GM18502 (cell line): ENCODE measurements around the gene SPSB4.

Experiments
- ATAC-seq: cut with Tn5 transposase; IDR thresholded peaks from one replicate; pipeline ENCODE4 v1.9.1; 2021; ENCODE audit warnings: mild to moderate bottlenecking; ENCODE audit not compliant: unreplicated experiment, poor library complexity

Gene SPSB4

DNA sequence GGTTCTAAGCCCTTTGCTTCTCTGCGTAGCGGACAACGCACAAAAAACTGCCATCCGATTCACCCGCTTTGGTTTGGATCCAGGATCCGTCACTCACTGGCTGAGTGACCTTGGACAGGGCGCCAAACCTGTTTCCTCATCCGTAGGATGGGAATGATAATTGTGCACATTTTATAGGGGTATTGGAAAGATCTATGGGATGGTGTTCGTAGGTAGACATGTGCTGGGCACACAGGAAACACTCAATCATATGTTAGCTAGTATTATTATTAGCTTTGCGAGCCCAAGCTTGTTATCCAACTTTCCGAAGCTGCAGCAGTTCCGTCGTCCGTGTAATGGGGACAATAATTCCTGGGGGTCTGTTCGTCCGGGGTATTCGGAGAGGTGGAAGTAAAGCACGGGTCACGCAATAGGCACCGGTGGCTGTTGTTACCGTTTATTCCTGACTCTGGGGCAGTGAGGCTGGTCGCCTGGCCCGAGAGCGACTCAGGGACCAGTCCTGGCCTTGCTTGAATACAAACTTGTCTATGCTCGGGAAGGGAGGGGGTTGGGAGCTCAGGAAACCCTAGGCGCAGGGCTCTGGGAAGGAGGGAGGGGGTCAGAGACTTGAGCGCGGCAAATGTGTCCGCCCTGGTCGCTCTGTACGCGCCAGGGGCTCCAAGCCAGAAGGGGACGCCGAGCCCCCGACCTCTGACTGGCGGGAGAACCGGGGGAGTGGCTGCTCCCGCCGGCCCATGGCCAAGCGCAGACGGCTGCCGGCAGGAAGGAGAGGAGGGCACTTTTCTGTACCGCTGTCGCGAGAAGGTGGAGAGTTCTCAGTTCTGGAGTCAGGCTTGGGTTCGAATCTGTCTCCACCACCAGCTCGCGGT is 1.3 kb downstream of the SPSB4 start:
- ATAC-seq: no peak

- ATAC-seq: no peak
Measured at GRCh38 chr3:141055136-141055535, 4.0 kb downstream of the SPSB4 start.

GRCh38 chr3:141055536-141056445 is 4.6 kb downstream of the SPSB4 start:
- ATAC-seq: no peak

GRCh38 chr3:141056751-141057171 is 5.6 kb downstream of the SPSB4 start:
- ATAC-seq: no peak

GRCh38 chr3:141057436-141057835 is 6.3 kb downstream of the SPSB4 start:
- no peak for ATAC-seq

GRCh38 chr3:141057946-141058800 is 7.0 kb downstream of the SPSB4 start:
- ATAC-seq: no peak

GRCh38 chr3:141058996-141059395 is 7.8 kb downstream of the SPSB4 start:
- ATAC-seq: no peak

GRCh38 chr3:141059816-141060215 is 8.7 kb downstream of the SPSB4 start:
- ATAC-seq: no peak

GRCh38 chr3:141060327-141060726 is 9.2 kb downstream of the SPSB4 start:
- ATAC-seq: no peak

- no peak for ATAC-seq
Measured at GRCh38 chr3:141063831-141064230, 12.7 kb downstream of the SPSB4 start.

- no peak for ATAC-seq
Measured at GRCh38 chr3:141064255-141064926, 13.2 kb downstream of the SPSB4 start.

DNA sequence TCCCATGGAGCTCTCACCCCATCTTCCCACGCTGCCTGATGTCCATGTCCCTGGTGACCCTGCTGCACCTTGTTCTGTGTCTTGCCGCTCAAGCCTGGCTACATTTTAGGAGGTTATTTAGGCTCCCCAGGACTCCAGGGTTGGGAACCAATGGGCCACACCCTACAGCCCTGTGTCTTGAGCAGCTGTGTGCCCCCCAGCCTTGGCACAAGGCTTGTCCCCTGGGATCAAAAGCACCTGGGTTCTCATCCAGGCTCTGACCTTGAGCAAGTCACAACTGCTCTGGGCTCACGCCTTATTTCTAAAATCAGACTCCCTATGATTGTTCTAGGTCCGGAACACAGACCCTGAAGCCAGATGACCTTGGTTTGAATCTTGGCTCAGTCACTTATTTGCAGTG is 14.1 kb downstream of the SPSB4 start:
- no peak for ATAC-seq

DNA sequence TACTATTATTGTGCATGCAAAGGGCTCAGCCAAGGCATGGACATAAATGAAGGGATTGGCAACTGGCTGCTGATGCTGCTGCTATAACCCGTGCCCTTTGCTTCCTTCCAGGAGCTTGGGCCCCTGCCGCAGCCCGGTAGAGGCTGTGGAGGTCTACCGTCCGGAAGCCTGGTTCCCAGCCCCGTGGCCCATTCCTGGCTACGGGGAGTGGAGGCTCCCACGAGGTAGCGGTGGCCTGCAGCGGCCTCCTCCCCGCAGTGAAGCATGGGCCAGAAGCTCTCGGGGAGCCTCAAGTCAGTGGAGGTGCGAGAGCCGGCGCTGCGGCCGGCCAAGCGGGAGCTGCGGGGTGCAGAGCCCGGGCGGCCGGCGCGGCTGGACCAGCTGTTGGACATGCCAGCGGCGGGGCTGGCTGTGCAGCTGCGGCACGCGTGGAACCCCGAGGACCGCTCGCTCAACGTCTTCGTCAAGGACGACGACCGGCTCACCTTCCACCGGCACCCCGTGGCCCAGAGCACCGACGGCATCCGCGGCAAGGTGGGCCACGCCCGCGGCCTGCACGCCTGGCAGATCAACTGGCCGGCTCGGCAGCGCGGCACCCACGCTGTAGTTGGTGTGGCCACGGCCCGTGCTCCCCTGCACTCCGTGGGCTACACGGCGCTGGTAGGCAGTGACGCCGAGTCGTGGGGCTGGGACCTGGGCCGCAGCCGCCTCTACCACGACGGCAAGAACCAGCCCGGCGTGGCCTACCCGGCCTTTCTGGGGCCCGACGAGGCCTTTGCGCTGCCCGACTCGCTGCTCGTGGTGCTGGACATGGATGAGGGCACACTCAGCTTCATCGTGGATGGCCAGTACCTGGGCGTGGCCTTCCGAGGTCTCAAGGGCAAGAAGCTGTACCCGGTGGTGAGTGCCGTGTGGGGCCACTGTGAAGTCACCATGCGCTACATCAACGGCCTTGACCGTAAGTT is 15.0 kb downstream of the SPSB4 start:
- ATAC-seq: no peak

DNA sequence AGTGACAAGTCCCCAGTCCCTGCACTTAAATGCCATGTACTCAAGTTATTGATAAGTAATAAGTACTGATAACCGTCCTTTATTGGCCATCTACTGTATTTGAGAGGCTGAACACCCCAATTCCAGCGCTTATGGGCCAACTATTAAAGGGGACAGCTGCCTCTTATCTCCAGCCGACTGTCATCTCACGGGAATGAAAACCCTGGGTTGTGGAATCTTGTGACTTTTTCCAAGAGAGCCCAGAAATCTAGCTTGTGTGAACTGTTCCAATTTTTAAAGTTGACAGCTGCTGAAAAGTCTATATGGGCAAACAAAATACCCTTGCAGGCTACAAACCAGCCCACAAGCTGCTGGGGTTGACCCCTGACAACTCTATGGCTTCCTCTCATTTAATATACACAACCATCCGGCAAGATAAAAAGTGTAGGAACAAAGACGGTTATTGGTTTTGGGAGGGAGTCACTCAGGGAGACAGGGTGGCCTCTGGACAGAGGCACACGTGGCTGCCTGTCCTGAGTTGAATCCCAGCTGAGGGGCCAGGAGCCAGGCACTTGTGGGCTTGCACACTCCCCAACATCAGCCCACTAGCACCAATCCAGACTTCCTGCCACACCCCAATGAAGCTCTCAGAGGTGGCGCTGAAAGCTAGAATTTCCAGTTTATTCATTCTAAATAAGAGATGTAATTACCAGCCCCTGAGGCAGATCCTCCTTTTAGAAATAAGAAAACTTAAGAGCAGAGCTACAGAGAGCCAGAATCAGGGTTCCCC is 16.2 kb downstream of the SPSB4 start:
- no peak for ATAC-seq

DNA sequence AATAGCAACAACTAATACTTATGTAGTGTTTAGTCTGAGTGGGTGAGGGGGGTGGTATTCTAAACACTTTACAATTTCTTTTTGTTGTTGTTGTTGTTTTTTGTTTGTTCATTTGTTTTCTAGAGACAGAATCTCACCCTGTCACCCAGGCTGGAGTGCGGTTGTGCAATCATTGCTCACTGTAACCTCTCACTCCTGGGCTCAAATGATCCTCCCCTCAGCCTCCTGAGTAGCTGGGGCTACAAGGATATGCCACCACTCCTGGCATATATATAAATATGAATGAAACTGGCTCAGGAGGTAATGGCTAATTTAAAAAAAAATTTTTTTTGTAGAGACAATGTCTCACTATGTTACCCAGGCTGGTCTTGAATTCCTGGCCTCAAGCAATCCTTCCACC is 19.1 kb downstream of the SPSB4 start:
- no peak for ATAC-seq

GRCh38 chr3:141070727-141071357 is 19.7 kb downstream of the SPSB4 start:
- ATAC-seq: no peak

DNA sequence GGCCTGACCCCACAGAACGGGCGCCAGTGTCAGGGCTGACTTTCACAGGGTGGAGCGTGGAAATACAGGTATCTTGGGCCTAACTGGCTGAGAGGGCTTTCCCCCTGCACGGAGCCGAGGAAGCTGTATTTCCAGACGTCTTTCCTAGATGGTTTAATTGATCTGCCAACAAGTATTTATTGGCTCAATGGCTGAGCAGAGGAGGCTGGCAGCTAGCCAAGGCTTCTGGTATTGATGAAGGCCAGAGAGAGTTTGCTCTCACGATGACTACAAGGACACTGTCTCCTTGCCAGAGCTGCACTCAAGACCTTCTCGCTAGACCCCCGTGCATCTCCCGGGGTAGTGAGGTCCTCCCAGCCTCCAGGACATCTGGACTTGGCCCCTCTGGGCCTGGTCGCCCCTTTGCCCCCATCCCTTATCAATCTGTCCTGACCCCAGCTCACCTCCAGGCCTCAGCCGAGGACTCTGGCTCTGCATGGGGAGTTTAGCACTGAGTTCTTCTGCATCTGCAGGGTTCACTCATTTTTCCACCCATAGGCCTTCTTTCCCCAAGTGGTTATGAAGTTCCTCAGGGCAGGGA is 20.6 kb downstream of the SPSB4 start:
- no peak for ATAC-seq
